H1 (cell line): Measurements from ENCODE around the gene PARM1. TPM values are rescaled to one million over a fixed set of nuclear protein-coding genes. Genes with fewer than 3 reads are reported as not detected.

Source experiments
- CTCF ChIA-PET: fragments of 300-600 bp; sonication (Branson Sonifier 250); formaldehyde crosslinking; loops from one replicate; lab custom pipeline; 2021; ENCODE audit not compliant: partially characterized antibody; lab: Charles Lee
- POLR2A ChIA-PET: fragments of 300-600 bp; sonication (Branson Sonifier 250); formaldehyde crosslinking; loops from one replicate; lab custom pipeline; 2021; ENCODE audit warnings: inconsistent platforms; ENCODE audit not compliant: partially characterized antibody; lab: Charles Lee
- DNase-seq, 2 experiments: peaks; one replicate each; pipeline versions ENCODE4 v3.0.0 to v3.0.0-alpha.2; 2010 to 2022; ENCODE audit warnings: low spot score in 2 of 2, low read depth in 1 of 2, mixed read lengths in 1 of 2
- FAIRE-seq: peaks from 2 replicates; lab custom pipeline; 2011; peaks lifted over from hg19 to GRCh38; lab: Jason Lieb, UNC
- H2AFZ ChIP-seq: 2 replicates; pipeline ENCODE4 v1.8.1; 2012; ENCODE audit warnings: low read length, inconsistent platforms
- H2AK5ac ChIP-seq: 2 replicates; pipeline ENCODE4 v1.6.1; 2013; ENCODE audit warnings: low read depth, low read length
- H2BK120ac ChIP-seq: replicated peaks from 2 replicates; pipeline ENCODE3; 2013; ENCODE audit warnings: low read depth, low read length, inconsistent platforms
- H2BK12ac ChIP-seq: 2 replicates; pipeline ENCODE4 v1.6.1; 2013; ENCODE audit warnings: low read depth, low read length
- H2BK15ac ChIP-seq: 2 replicates; pipeline ENCODE4 v1.6.1; 2013; ENCODE audit warnings: low read length
- H2BK20ac ChIP-seq: 2 replicates; pipeline ENCODE4 v1.6.1; 2013; ENCODE audit warnings: low read length
- H2BK5ac ChIP-seq: 2 replicates; pipeline ENCODE4 v1.6.1; 2013; ENCODE audit warnings: low read depth, low read length
- H3K14ac ChIP-seq: 2 replicates; pipeline ENCODE4 v1.6.1; 2013; ENCODE audit warnings: inconsistent platforms; ENCODE audit not compliant: insufficient read length
- H3K18ac ChIP-seq: 2 replicates; pipeline ENCODE4 v1.6.1; 2013; ENCODE audit warnings: low read length; ENCODE audit errors: extremely low read depth
- H3K23ac ChIP-seq: 2 replicates; pipeline ENCODE4 v1.6.1; 2013; ENCODE audit warnings: inconsistent platforms; ENCODE audit not compliant: insufficient read length
- H3K23me2 ChIP-seq: 2 replicates; pipeline ENCODE4 v1.6.1; 2013; ENCODE audit warnings: low read depth, low read length
- H3K27ac ChIP-seq: 2 replicates; pipeline ENCODE4 v1.6.1; 2011; ENCODE audit warnings: low read depth, low read length, inconsistent platforms
- H3K27me3 ChIP-seq, 4 experiments: replicated peaks in 1 of 4; 1 replicate in 1 of 4; 2 replicates in 3 of 4; pipeline versions ENCODE4 v1.6.1 to v1.8.1; 2011 to 2013; ENCODE audit warnings: low read length in 3 of 4, mild to moderate bottlenecking in 3 of 4, inconsistent platforms in 2 of 4, mixed read lengths in 2 of 4, moderate library complexity in 1 of 4; ENCODE audit not compliant: control insufficient read depth in 3 of 4, insufficient read depth in 3 of 4; ENCODE audit errors: extremely low read depth in 1 of 4
- H3K36me3 ChIP-seq, 4 experiments: 2 replicates each; pipeline versions ENCODE4 v1.6.1 to v1.8.1; 2011 to 2013; ENCODE audit warnings: mild to moderate bottlenecking in 4 of 4, low read length in 3 of 4, moderate library complexity in 2 of 4, control low read depth in 1 of 4, inconsistent platforms in 1 of 4; ENCODE audit not compliant: insufficient read depth in 4 of 4, control insufficient read depth in 2 of 4
- H3K4ac ChIP-seq: replicated peaks from 2 replicates; pipeline ENCODE3; 2013; ENCODE audit warnings: low read length, low read depth, mixed read lengths, inconsistent platforms; ENCODE audit not compliant: insufficient read length
- H3K4me1 ChIP-seq, 4 experiments: replicated peaks in 1 of 4; 1 replicate in 1 of 4; 2 replicates in 3 of 4; pipeline versions ENCODE4 v1.6.1 to v1.8.1; 2011 to 2013; ENCODE audit warnings: low read length in 3 of 4, inconsistent platforms in 2 of 4, mixed read lengths in 1 of 4; ENCODE audit not compliant: insufficient read depth in 4 of 4, control insufficient read depth in 3 of 4
- H3K4me2 ChIP-seq, 2 experiments: 2 replicates each; pipeline versions ENCODE4 v1.6.1 to v1.8.1; 2011 to 2013; ENCODE audit warnings: low read depth in 2 of 2, low read length in 2 of 2, control low read depth in 1 of 2, inconsistent platforms in 1 of 2, mild to moderate bottlenecking in 1 of 2; ENCODE audit not compliant: insufficient read depth in 1 of 2
- H3K4me3 ChIP-seq, 4 experiments: fragments of 200-600, 300-600 bp in 1 of 4; sonication (generic), shearing (Covaris generic), sonication (Bioruptor Twin) in 1 of 4; 2 replicates each; pipeline versions ENCODE4 v1.5.1 to v1.8.1; 2011 to 2016; ENCODE audit warnings: low read length in 4 of 4, low read depth in 3 of 4, control low read depth in 2 of 4, inconsistent platforms in 2 of 4, mild to moderate bottlenecking in 2 of 4, mixed read lengths in 1 of 4, moderate library complexity in 1 of 4; ENCODE audit not compliant: insufficient read depth in 2 of 4; ENCODE audit errors: extremely low read depth in 1 of 4
- H3K56ac ChIP-seq: replicated peaks from 2 replicates; pipeline ENCODE3; 2013; ENCODE audit warnings: low read depth, mild to moderate bottlenecking, mixed read lengths, low read length, inconsistent platforms; ENCODE audit not compliant: insufficient read length
- H3K79me1 ChIP-seq: 2 replicates; pipeline ENCODE4 v1.6.1; 2013; ENCODE audit warnings: low read depth, low read length, control low read depth
- H3K79me2 ChIP-seq, 2 experiments: 2 replicates each; pipeline versions ENCODE4 v1.6.1 to v1.8.1; 2012 to 2013; ENCODE audit warnings: low read length in 2 of 2, mild to moderate bottlenecking in 2 of 2, inconsistent platforms in 1 of 2; ENCODE audit not compliant: insufficient read depth in 2 of 2, control insufficient read depth in 1 of 2
- H3K9ac ChIP-seq, 4 experiments: replicated peaks in 1 of 4; 1 replicate in 1 of 4; 2 replicates in 3 of 4; pipeline versions ENCODE4 v1.6.1 to v1.8.1; 2011 to 2013; ENCODE audit warnings: low read depth in 3 of 4, low read length in 3 of 4, control low read depth in 2 of 4, mild to moderate bottlenecking in 2 of 4, moderate library complexity in 2 of 4, inconsistent platforms in 1 of 4; ENCODE audit errors: extremely low read depth in 1 of 4
- H3K9me3 ChIP-seq, 2 experiments: 2 replicates each; pipeline versions ENCODE4 v1.6.1 to v1.8.1; 2012 to 2013; ENCODE audit warnings: mild to moderate bottlenecking in 2 of 2, moderate library complexity in 2 of 2, control low read depth in 1 of 2, inconsistent platforms in 1 of 2, low read depth in 1 of 2, low read length in 1 of 2, mixed read lengths in 1 of 2; ENCODE audit not compliant: insufficient read depth in 2 of 2
- H4K20me1 ChIP-seq, 2 experiments: replicated peaks in 1 of 2; 2 replicates each; pipeline versions ENCODE3 to v1.8.1; 2011 to 2013; ENCODE audit warnings: inconsistent platforms in 2 of 2, low read length in 2 of 2, mild to moderate bottlenecking in 1 of 2; ENCODE audit not compliant: insufficient read depth in 2 of 2, control insufficient read depth in 1 of 2
- H4K5ac ChIP-seq: 2 replicates; pipeline ENCODE4 v1.6.1; 2013; ENCODE audit warnings: low read length, low read depth, mixed read lengths, inconsistent platforms; ENCODE audit not compliant: insufficient read length
- H4K8ac ChIP-seq: 2 replicates; pipeline ENCODE4 v1.8.0; 2013; ENCODE audit warnings: mild to moderate bottlenecking, moderate library complexity, low read length, inconsistent platforms; ENCODE audit not compliant: insufficient read depth; ENCODE audit errors: extremely low read depth
- H4K91ac ChIP-seq: replicated peaks from 2 replicates; pipeline ENCODE3; 2013; ENCODE audit warnings: low read length, mixed read lengths, inconsistent platforms; ENCODE audit not compliant: insufficient read length
- GTF2F1 ChIP-seq: IDR thresholded peaks from 2 replicates; pipeline ENCODE4 v1.6.1; 2012; ENCODE audit warnings: low read depth, low read length, improper control_type of control experiment, borderline replicate concordance
- KDM1A ChIP-seq: fragments of 200-600, 300-600 bp; sonication (generic); IDR thresholded peaks from 2 replicates; pipeline ENCODE4 v1.7.1; 2016; ENCODE audit warnings: mild to moderate bottlenecking, low read length, borderline replicate concordance
- SAP30 ChIP-seq: fragments of 300-600 bp; sonication (generic); IDR thresholded peaks from 2 replicates; pipeline ENCODE4 v1.7.1; 2012; ENCODE audit warnings: low read length, moderate library complexity, mild to moderate bottlenecking, inconsistent platforms; ENCODE audit not compliant: insufficient read depth, insufficient replicate concordance
- SP4 ChIP-seq: IDR thresholded peaks from 2 replicates; pipeline ENCODE4 v1.6.1; 2012; ENCODE audit warnings: low read length, inconsistent platforms
- WGBS, 2 experiments: shearing (Covaris generic) in 1 of 2; methylation state at CpG; one replicate each; pipeline versions ENCODE4 v1.1.6 to v1.1.7; 2013 to 2015; ENCODE audit warnings: low lambda C conversion rate in 2 of 2, mixed read lengths in 2 of 2, inconsistent platforms in 1 of 2, low coverage in 1 of 2, missing lambda C conversion rate in 1 of 2; ENCODE audit not compliant: insufficient replicate concordance in 2 of 2, insufficient coverage in 1 of 2, insufficient read length in 1 of 2; ENCODE audit errors: extremely low coverage in 1 of 2, missing lambda C conversion rate in 1 of 2; 5-methylcytosine and 5-hydroxymethylcytosine counted together
- polyA plus RNA-seq, 7 experiments: library from polyadenylated mRNA; depleted of rRNA in 3 of 7; stranded (reverse) in 5 of 7; unstranded in 2 of 7; fragments of >200 nt in 5 of 7; fragments of 200-250 nt in 2 of 7; gene quantifications; 1 replicate in 5 of 7; 2 replicates in 1 of 7; 4 replicates in 1 of 7; pipeline versions ENCODE4 v1.2.1 to v1.2.3, GENCODE V29; 2011 to 2013; ENCODE audit warnings: missing spikeins in 2 of 7, mixed read lengths in 2 of 7
- total RNA-seq: library from RNA; stranded (reverse); fragmentation: NEBNext Ultra II Directional; extraction: Animal tissue kit (Norgen Biotek cat#: 25700); gene quantifications from 2 replicates; pipeline ENCODE4 v1.2.1, GENCODE V29; 2021

Gene PARM1
- total and polyA plus RNA-seq, 2 of the 8 experiments (the other 6 are each of a cell fraction or from before 2014, with no cell fraction given) = 2.0 to 5.3 TPM

- no peak overlapping the region for H3K18ac ChIP-seq
- H3K14ac ChIP-seq = no peak overlapping the region
- no peak overlapping the region for H2BK20ac ChIP-seq
- H3K4me2 ChIP-seq = no peak overlapping the region
- no peak overlapping the region for H3K4me3 ChIP-seq
- H3K4me1 ChIP-seq = no peaks in the 10 kb centered on the region
- no peak overlapping the region for H3K23ac ChIP-seq
- H4K5ac ChIP-seq = no peak overlapping the region
- FAIRE-seq (no peak), DNase-seq (no peak)
- no peaks in the 10 kb centered on the region for H3K23me2 ChIP-seq
- ChIA-PET POLR2A (no interaction called here), CTCF (interaction anchor here (2.2 kb wide), 1 partner anchor 16 kb away, joined by 9 read pairs; no protein-coding TSS in a partner anchor)
- TF ChIP-seq KDM1A (no peak), GTF2F1 (no peak), SP4 (no peak), SAP30 (no peak)
- H2BK15ac ChIP-seq = no peak overlapping the region
- no peaks in the 10 kb centered on the region for H3K27me3 ChIP-seq
- no peaks in the 10 kb centered on the region for H3K9me3 ChIP-seq
- H2BK12ac ChIP-seq = no peak overlapping the region
- no peak overlapping the region for H2AFZ ChIP-seq
- 90% methylated on average over 3 of the region's 3 CpGs; no CpG with 5 or more reads in 1 of the 2 experiments for WGBS, 2 experiments
- no peak overlapping the region for H4K91ac ChIP-seq
- H3K79me2 ChIP-seq = no peaks in the 10 kb centered on the region
- no peak overlapping the region for H2AK5ac ChIP-seq
- H3K36me3 ChIP-seq = no peaks in the 10 kb centered on the region
- H3K79me1 ChIP-seq = no peaks in the 10 kb centered on the region; the same call in 1 of the 2 replicates
- H2BK120ac ChIP-seq = no peak overlapping the region
- H4K8ac ChIP-seq = no peak overlapping the region
- no peak overlapping the region for H2BK5ac ChIP-seq
- H3K27ac ChIP-seq = no peak overlapping the region
- H4K20me1 ChIP-seq = no peaks in the 10 kb centered on the region
- H3K9ac ChIP-seq = no peak overlapping the region
- H3K4ac ChIP-seq = no peak overlapping the region
- H3K56ac ChIP-seq = no peak overlapping the region
Measured at GRCh38 chr4:75030649-75031235, 97.8 kb downstream of the PARM1 start.
